ENCODE data around the gene CLPTM1. TPM values are rescaled to one million over a fixed set of nuclear protein-coding genes. Genes with fewer than 3 reads are reported as not detected.
"Not testable (repeated sequence)": the region's sequence is repeated elsewhere in the genome, so short reads cannot be mapped to it uniquely, and the experiment has no call there.

Gene CLPTM1
- total RNA-seq, 8 experiments from 2014 or later: 37.2 to 81.3 (median 59.5) TPM

DNA sequence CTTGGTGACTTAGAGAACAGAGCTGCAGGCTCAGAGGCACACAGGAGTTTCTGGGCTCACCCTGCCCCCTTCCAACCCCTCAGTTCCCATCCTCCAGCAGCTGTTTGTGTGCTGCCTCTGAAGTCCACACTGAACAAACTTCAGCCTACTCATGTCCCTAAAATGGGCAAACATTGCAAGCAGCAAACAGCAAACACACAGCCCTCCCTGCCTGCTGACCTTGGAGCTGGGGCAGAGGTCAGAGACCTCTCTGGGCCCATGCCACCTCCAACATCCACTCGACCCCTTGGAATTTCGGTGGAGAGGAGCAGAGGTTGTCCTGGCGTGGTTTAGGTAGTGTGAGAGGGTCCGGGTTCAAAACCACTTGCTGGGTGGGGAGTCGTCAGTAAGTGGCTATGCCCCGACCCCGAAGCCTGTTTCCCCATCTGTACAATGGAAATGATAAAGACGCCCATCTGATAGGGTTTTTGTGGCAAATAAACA is 30.9 kb upstream of the CLPTM1 start:
- Histone ChIP-seq H3K4me3 (no peak overlapping the region), H3K27ac (no peak overlapping the region), H3K4me1 (replicated peaks in 1 of 2) (peaks cover 0 to 3% of the 10 kb centered on the region in 2 donors)
- ATAC-seq (replicated peaks in 6 of 8): no peak
- in situ Hi-C loops (cut with MboI; ENCODE audit: low pct_unique_long_range_greater_than_20kb in 2 of 9, low sequenced_read_pairs in 9 of 9, unreplicated experiment in 9 of 9): no loop called here
- 50 to 100% (median 73%) methylated on average over 1 to 5 of the region's 8 CpGs; no CpG with 5 or more reads in 5 of the 10 experiments for WGBS, 10 experiments

DNA sequence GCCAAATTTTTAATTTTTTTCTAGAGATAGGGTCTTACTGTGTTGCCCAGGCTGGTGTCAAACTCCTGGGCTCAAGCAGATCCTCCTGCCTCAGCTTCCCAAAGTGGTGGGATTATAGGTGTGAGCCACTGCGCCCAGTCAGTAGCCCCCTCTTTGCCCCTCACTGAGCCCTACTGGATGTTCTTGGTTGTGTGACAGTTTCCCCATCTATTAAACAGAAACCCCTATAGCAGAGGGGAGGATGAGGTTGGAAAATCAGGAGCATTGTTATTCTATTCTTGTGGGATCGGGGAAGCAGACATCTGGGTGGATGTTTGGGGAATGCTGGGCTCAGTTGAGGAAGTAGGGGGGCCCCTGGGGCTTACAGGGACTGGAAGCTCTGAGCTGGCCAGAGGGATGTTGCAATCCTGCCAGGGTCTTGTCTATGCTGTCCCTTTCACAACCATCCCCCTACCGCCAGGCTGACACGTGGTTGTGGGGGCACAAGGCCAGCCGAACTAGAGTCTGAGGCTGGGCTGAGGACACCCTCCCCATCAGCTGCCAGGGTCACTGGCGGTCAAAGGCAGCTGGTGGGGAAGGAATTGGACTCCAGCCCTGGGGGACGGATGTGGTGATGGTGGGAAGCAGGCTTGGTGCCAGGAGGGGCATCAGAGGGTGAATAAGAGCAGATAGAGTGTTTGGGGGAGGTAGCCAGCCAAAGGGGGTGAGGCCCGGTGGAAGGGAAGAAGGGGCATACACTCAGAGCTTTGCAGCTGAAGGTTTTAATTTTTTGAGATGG is 29.9 kb upstream of the CLPTM1 start:
- no peak overlapping the region for H3K4me3 ChIP-seq
- in situ Hi-C loops (cut with MboI; ENCODE audit: low pct_unique_long_range_greater_than_20kb in 2 of 9, low sequenced_read_pairs in 9 of 9, unreplicated experiment in 9 of 9): no loop called here
- peaks cover 0 to 3% of the 10 kb centered on the region in 2 donors for H3K4me1 ChIP-seq (replicated peaks in 1 of 2)
- no peak overlapping the region for H3K27ac ChIP-seq
- 40 to 84% (median 67%) methylated on average over 1 to 7 of the region's 8 CpGs; no CpG with 5 or more reads in 6 of the 10 experiments for WGBS, 10 experiments
- ATAC-seq (replicated peaks in 6 of 8): peak in 1 of 8 experiments; percentile 23

DNA sequence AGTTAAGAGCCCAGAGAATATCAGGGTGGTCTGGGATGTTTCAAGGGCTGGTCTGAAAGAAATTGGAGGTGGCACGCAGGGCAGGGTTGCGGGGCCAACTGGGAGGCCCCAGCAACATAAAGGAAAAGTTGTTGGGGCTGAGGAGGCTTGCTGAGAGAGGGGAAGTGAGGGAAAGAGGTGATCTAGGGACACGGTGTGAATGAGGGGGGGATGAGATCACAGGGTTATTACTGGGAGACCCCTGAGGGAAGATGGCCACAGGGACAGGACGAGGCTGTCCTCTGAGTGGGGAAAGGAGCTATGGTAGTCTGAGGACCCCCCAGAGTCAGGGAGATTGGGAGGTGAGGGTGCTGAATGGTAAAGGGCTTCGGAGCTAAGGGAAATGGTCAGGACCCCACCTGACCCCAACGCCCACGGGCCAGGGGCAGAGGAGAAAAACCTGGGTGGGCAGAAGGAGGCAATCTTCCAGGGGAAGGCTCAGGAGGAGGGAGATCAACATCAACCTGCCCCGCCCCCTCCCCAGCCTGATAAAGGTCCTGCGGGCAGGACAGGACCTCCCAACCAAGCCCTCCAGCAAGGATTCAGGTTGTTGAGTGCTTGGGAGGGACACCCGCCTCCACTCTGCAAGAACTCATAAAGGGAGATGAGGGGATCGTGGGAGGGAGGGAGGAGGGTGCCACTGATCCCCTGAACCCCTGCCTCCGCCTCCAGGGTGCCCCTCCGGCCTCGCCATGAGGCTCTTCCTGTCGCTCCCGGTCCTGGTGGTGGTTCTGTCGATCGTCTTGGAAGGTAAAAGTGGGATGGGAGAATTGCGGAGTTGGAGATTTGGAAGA is 28.7 kb upstream of the CLPTM1 start:
- in situ Hi-C loops (cut with MboI; ENCODE audit: low pct_unique_long_range_greater_than_20kb in 2 of 9, low sequenced_read_pairs in 9 of 9, unreplicated experiment in 9 of 9); H3K4me3 ChIP-seq; H3K27ac ChIP-seq; H3K4me1 ChIP-seq (replicated peaks in 1 of 2): not testable (repeated sequence)
- WGBS, 10 experiments: 80 to 100% (median 90%) methylated on average over 1 to 3 of the region's 19 CpGs; no CpG with 5 or more reads in 5 of the 10 experiments
- ATAC-seq (replicated peaks in 6 of 8): peak; percentile 9 to 46 (median 24)

DNA sequence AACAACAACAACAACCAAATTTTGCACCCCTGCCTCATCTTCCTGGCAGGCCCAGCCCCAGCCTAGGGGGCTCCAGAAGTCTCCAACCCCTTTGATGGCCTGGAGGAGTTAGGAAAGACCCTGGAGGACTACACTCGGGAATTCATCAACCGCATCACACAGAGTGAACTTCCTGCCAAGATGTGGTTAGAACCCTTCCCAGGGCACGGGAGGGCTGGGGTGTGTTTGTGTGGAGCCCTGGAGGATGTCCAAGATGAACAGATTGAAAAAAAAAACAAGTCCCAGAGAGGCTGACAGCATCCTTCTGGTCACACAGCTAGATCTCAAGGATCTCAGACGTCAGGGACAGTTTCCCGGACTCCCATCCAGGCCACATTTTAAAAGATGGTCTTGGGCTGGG is 27.4 kb upstream of the CLPTM1 start:
- H3K27ac ChIP-seq: no peak overlapping the region
- peaks cover 0 to 3% of the 10 kb centered on the region in 2 donors for H3K4me1 ChIP-seq (replicated peaks in 1 of 2)
- peak in 1 of 8 experiments; percentile 9 for ATAC-seq (replicated peaks in 6 of 8)
- no peak overlapping the region for H3K4me3 ChIP-seq
- WGBS, 10 experiments: 0 to 100% (median 80%) methylated on average over 1 to 3 of the region's 5 CpGs; no CpG with 5 or more reads in 4 of the 10 experiments
- in situ Hi-C loops (cut with MboI; ENCODE audit: low pct_unique_long_range_greater_than_20kb in 2 of 9, low sequenced_read_pairs in 9 of 9, unreplicated experiment in 9 of 9): no loop called here

DNA sequence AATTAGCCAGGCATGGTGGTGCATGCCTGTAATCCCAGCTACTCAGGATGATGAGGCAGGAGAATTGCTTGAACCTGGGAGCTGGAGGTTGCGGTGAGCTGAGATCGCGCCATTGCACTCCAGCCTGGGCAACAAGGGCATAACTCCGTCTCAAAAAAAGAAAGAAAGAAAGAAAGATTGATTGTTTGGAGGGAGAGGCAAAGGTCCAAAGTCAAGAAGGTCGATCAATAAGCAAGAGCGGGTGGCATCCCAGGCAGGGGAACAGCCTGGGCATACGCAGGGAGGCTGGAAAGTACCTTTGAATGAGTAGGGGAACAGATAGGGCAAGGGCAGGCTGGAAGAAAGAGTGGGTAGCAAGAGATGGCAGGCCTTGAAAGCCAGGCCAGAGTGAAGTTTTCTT is 25.1 kb upstream of the CLPTM1 start:
- in situ Hi-C loops (cut with MboI; ENCODE audit: low pct_unique_long_range_greater_than_20kb in 2 of 9, low sequenced_read_pairs in 9 of 9, unreplicated experiment in 9 of 9): no loop called here
- ATAC-seq (replicated peaks in 6 of 8): no peak
- H3K4me1 ChIP-seq (replicated peaks in 1 of 2): peaks cover 0 to 3% of the 10 kb centered on the region in 2 donors
- no peak overlapping the region for H3K4me3 ChIP-seq
- 50 to 94% (median 82%) methylated on average over 2 to 7 of the region's 7 CpGs; no CpG with 5 or more reads in 2 of the 10 experiments for whole genome bisulfite sequencing, 10 experiments
- H3K27ac ChIP-seq: no peak overlapping the region

DNA sequence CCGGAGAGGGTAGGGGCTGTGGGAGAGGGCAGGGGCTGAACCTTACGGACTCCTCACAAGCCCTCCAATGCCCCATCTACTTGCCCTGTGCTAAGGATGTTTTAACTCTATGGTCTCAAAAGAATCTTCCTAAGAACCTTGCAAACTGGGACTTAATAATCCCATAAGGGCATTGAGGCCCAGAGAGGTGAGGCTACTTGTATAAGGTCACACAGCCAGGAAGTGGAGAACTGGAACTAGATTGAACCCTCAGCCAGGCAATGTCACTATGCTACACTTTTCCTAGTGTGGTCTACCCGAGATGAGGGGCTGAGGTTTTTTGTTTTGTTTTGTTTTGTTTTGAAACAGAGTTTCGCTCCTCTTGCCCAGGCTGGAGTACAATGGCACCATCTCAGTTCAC is 23.6 kb upstream of the CLPTM1 start:
- H3K4me1 ChIP-seq (replicated peaks in 1 of 2): peaks cover 0 to 3% of the 10 kb centered on the region in 2 donors
- in situ Hi-C loops (cut with MboI; ENCODE audit: low pct_unique_long_range_greater_than_20kb in 2 of 9, low sequenced_read_pairs in 9 of 9, unreplicated experiment in 9 of 9): no loop called here
- ATAC-seq (replicated peaks in 6 of 8): no peak
- 0 to 79% (median 73%) methylated on average over 1 to 3 of the region's 4 CpGs; no CpG with 5 or more reads in 7 of the 10 experiments for WGBS, 10 experiments
- no peak overlapping the region for H3K27ac ChIP-seq
- H3K4me3 ChIP-seq: no peak overlapping the region

DNA sequence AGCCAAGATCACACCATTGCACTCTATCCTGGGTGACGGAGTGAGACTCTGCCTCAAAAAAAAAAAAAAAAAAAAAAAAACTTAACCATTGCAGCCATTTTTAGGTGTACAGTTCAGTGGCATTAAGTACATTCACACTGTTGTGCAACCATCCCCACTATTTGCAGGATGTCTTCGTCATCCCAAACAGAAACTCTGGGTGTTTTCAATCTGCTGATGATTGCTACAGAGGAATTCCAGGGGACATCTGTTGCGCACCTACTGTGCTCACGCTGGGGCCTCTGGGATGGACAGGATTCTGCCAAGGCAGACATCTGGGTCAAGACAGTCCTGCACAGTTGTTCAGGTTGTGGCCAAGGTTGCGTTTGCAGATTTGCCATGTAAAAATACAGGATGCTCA is 15.5 kb upstream of the CLPTM1 start:
- ATAC-seq (replicated peaks in 6 of 8): no peak
- Histone ChIP-seq H3K27ac (no peak overlapping the region), H3K4me1 (replicated peaks in 1 of 2) (no peaks in the 10 kb centered on the region), H3K4me3 (no peak overlapping the region)
- in situ Hi-C loops (cut with MboI; ENCODE audit: low pct_unique_long_range_greater_than_20kb in 2 of 9, low sequenced_read_pairs in 9 of 9, unreplicated experiment in 9 of 9): no loop called here
- 47 to 100% (median 80%) methylated on average over 1 to 5 of the region's 5 CpGs; no CpG with 5 or more reads in 2 of the 10 experiments for WGBS, 10 experiments

DNA sequence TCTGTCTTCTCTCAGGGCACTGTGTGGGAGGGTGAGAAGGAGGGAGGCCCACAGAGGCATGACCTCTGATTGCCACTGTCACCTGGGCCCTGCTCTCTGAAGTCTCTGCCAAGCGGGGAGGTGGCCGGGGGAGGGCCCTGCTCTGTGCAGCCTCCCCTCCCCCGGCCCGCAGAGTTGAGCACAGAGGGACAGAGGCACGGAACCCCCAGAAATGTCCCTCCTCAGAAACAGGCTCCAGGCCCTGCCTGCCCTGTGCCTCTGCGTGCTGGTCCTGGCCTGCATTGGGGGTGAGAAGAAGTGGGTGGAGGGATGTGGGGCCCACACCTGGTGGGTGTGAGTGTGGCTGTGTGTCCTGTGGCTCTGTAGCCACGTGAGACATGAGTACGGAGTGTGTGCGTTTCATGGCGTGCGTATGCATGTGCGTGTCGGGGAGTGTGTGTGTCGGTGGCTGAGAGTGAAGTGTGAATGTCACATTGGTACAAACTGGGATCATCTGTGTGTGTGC is 13.1 kb upstream of the CLPTM1 start, which contains the start of gene APOC4:
Gene APOC4, plus strand, starts transcription at position 171 of the 505 bp plus-strand sequence. Its CDS starts 41 bp downstream, at position 212.
- no peak within 1 kb of the TSS for H3K4me3 ChIP-seq
- no peak for ATAC-seq (replicated peaks in 6 of 8)
- in situ Hi-C loops (cut with MboI; ENCODE audit: low pct_unique_long_range_greater_than_20kb in 2 of 9, low sequenced_read_pairs in 9 of 9, unreplicated experiment in 9 of 9): no loop called here
- H3K27ac ChIP-seq: no peak within 1 kb of the TSS
- H3K4me1 ChIP-seq (replicated peaks in 1 of 2): no peaks in the 10 kb centered on the region
- 87 to 100% (median 100%) methylated on average over 1 to 8 of the region's 14 CpGs; no CpG with 5 or more reads in 6 of the 10 experiments for WGBS, 10 experiments

DNA sequence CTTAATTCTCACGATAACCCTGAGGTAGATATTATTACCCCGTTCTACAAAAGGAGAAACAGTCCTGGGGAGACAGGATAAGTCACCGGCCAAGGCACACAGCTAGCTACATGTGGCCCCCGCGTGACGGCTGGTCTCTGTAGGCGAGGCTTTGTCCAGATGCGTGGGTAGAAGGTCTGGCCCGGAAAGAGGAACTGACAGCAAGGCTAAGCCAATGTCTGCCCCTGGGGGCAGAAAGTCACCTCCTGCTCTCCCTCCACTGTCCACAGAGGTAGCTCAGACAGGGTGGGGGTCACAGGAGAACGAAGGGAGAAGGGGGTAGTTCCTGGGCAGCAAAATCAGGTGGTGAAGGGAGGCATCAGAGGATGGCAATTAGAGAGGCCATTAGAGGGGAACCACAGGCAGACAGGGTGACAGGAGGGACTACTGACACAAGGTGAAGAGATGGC is 11.4 kb upstream of the CLPTM1 start:
- peak in 3 of 8 experiments; percentile 42 to 80 (median 69) for ATAC-seq (replicated peaks in 6 of 8)
- 64 to 87% (median 83%) methylated on average over 3 to 8 of the region's 10 CpGs; no CpG with 5 or more reads in 5 of the 10 experiments for WGBS, 10 experiments

DNA sequence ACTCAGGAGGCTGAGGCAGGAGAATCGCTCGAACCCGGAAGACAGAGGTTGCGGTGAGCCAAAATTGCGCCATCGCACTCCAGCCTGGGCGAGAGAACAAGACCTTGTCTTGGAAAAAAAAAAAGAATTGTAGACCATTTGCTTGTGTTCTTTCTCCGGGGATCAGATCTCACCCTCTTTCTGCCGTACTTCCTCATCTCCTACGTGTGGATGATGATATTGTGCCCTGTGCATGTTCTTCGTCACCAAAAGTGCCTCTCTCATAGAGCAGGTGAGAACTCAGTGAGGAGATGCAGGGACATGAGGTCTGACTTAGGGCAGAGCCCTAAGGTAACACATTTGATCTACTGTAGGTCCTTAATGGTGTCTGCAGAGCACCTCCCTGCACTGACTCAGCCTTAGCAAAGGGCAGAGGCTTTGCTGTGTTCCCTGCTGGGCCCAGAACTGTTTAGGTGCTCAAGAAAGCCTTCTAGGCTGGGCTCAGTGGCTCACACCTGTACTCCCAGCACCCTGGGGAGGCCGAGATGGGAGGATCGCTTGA is 8.1 kb upstream of the CLPTM1 start:
- Histone ChIP-seq H3K4me1 (replicated peaks in 1 of 2) (no peaks in the 10 kb centered on the region), H3K4me3 (no peak overlapping the region), H3K27ac (no peak overlapping the region)
- 57 to 96% (median 89%) methylated on average over 3 to 12 of the region's 13 CpGs; no CpG with 5 or more reads in 2 of the 10 experiments for WGBS, 10 experiments
- no peak for ATAC-seq (replicated peaks in 6 of 8)
- in situ Hi-C loops (cut with MboI; ENCODE audit: low pct_unique_long_range_greater_than_20kb in 2 of 9, low sequenced_read_pairs in 9 of 9, unreplicated experiment in 9 of 9): no loop called here

More for the DNA sequence above, 11.4 kb upstream of the CLPTM1 start:
- no peak overlapping the region for H3K4me3 ChIP-seq
- in situ Hi-C loops (cut with MboI; ENCODE audit: low pct_unique_long_range_greater_than_20kb in 2 of 9, low sequenced_read_pairs in 9 of 9, unreplicated experiment in 9 of 9): no loop called here
- no peak overlapping the region for H3K27ac ChIP-seq
- no peaks in the 10 kb centered on the region for H3K4me1 ChIP-seq (replicated peaks in 1 of 2)

DNA sequence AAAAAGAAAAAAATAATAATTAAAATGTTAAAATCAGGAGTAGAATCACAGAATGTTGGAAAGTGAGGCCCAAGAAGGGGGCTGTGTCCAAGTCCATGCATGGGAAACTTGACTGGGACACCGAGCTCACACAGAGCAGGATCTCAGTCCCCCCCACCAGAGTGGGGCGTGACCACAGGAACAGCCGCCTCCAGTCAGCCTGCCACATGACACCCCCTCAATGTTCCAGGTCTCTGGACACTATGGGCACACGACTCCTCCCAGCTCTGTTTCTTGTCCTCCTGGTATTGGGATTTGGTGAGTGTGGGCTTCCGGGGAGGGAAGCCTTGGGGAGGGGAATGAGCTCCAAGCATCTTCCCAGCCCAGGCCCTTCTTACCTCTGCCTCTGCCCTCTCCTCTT is 6.9 kb upstream of the CLPTM1 start:
- in situ Hi-C loops (cut with MboI; ENCODE audit: low pct_unique_long_range_greater_than_20kb in 2 of 9, low sequenced_read_pairs in 9 of 9, unreplicated experiment in 9 of 9): no loop called here
- no peak overlapping the region for H3K4me3 ChIP-seq

DNA sequence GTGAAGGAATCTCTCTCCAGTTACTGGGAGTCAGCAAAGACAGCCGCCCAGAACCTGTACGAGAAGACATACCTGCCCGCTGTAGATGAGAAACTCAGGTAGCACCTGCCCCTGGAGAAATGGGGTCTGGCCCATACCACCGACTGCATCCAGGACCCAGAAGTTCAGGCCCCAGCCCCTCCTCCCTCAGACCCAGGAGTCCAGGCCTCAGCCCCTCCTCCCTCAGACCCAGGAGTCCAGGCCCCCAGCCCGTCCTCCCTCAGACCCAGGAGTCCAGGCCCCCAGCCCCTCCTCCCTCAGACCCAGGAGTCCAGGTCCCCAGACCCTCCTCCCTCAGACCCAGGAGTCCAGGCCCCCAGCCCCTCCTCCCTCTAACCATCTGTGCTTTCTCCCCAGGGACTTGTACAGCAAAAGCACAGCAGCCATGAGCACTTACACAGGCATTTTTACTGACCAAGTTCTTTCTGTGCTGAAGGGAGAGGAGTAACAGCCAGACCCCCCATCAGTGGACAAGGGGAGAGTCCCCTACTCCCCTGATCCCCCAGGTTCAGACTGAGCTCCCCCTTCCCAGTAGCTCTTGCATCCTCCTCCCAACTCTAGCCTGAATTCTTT is 6.3 kb upstream of the CLPTM1 start:
- H3K27ac ChIP-seq: no peak overlapping the region
- H3K4me3 ChIP-seq: no peak overlapping the region
- no peaks in the 10 kb centered on the region for H3K4me1 ChIP-seq (replicated peaks in 1 of 2)
- no peak for ATAC-seq (replicated peaks in 6 of 8)
- in situ Hi-C loops (cut with MboI; ENCODE audit: low pct_unique_long_range_greater_than_20kb in 2 of 9, low sequenced_read_pairs in 9 of 9, unreplicated experiment in 9 of 9): no loop called here
- WGBS, 10 experiments: no CpG with 5 or more reads among the region's 5 CpGs

More for the DNA sequence above, 6.9 kb upstream of the CLPTM1 start:
- ATAC-seq (replicated peaks in 6 of 8): no peak
- 70 to 100% (median 72%) methylated on average over 2 to 4 of the region's 5 CpGs; no CpG with 5 or more reads in 7 of the 10 experiments for WGBS, 10 experiments
- Histone ChIP-seq H3K4me1 (replicated peaks in 1 of 2) (no peaks in the 10 kb centered on the region), H3K27ac (no peak overlapping the region)
